SK-N-SH treated with all-trans-retinoic acid at 6 μM for 48 hours (cell line): ENCODE results near the gene ADGRG4.
"Not testable (repeated sequence)": the region's sequence is repeated elsewhere in the genome, so short reads cannot be mapped to it uniquely, and the experiment has no call there.

Experiments
- ATAC-seq: fragments of 200-7000 bp; cut with Tn5 transposase; 3 replicates; pipeline ENCODE4 v1.9.1; 2020; ENCODE audit warnings: mild to moderate bottlenecking, moderate library complexity
- ARNTL ChIP-seq: fragments of 450-650 bp; formaldehyde crosslinking; IDR thresholded peaks from 2 replicates; pipeline ENCODE4 v1.5.0; 2020; ENCODE audit warnings: low read depth, mild to moderate bottlenecking, moderate library complexity, borderline replicate concordance
- BACH2 ChIP-seq: fragments of 250-450 bp; sonication (Bioruptor Pico); IDR thresholded peaks from 2 replicates; pipeline ENCODE4 v1.9.0; 2021; ENCODE audit warnings: mild to moderate bottlenecking, borderline replicate concordance
- CSDC2 ChIP-seq: fragments of 250-450 bp; sonication (Bioruptor Pico); IDR thresholded peaks from 2 replicates; pipeline ENCODE4 v1.5.0; 2020; ENCODE audit warnings: mild to moderate bottlenecking, moderate library complexity
- ESRRG ChIP-seq: fragments of 250-450 bp; sonication (Bioruptor Pico); IDR thresholded peaks from 2 replicates; pipeline ENCODE4 v1.6.1; 2021; ENCODE audit warnings: mild to moderate bottlenecking
- GLIS3 ChIP-seq: fragments of 250-450 bp; sonication (Bioruptor Pico); IDR thresholded peaks from 2 replicates; pipeline ENCODE4 v1.5.0; 2020; ENCODE audit warnings: mild to moderate bottlenecking, moderate library complexity
- ISL1 ChIP-seq: fragments of 250-450 bp; sonication (Bioruptor Pico); IDR thresholded peaks from 2 replicates; pipeline ENCODE4 v2.1.2; 2022; ENCODE audit warnings: mild to moderate bottlenecking, moderate library complexity
- OSR1 ChIP-seq: fragments of 250-450 bp; sonication (Bioruptor Pico); IDR thresholded peaks from 2 replicates; pipeline ENCODE4 v1.8.0; 2022; ENCODE audit warnings: moderate library complexity, mild to moderate bottlenecking, inconsistent platforms
- PPARA ChIP-seq: fragments of 250-450 bp; sonication (Bioruptor Pico); IDR thresholded peaks from 2 replicates; pipeline ENCODE4 v1.5.0; 2020; ENCODE audit warnings: mild to moderate bottlenecking, borderline replicate concordance
- RARB ChIP-seq: fragments of 250-450 bp; sonication (Bioruptor Pico); IDR thresholded peaks from 2 replicates; pipeline ENCODE4 v1.8.0; 2021; ENCODE audit warnings: mild to moderate bottlenecking, moderate library complexity
- SNAI2 ChIP-seq: fragments of 250-450 bp; sonication (Bioruptor Pico); IDR thresholded peaks from 2 replicates; pipeline ENCODE4 v1.5.0; 2020; ENCODE audit warnings: mild to moderate bottlenecking, moderate library complexity
- TCF4 ChIP-seq: fragments of 250-450 bp; sonication (Bioruptor Pico); IDR thresholded peaks from 2 replicates; pipeline ENCODE4 v1.8.0; 2021; ENCODE audit warnings: mild to moderate bottlenecking, moderate library complexity, borderline replicate concordance
- TOX ChIP-seq: fragments of 250-450 bp; sonication (Bioruptor Pico); IDR thresholded peaks from 2 replicates; pipeline ENCODE4 v1.8.0; 2021; ENCODE audit warnings: mild to moderate bottlenecking, moderate library complexity, borderline replicate concordance
- ZC3H10 ChIP-seq: fragments of 250-450 bp; sonication (Bioruptor Pico); IDR thresholded peaks from 2 replicates; pipeline ENCODE4 v1.5.1; 2021; ENCODE audit warnings: mild to moderate bottlenecking, moderate library complexity
- ZFP3 ChIP-seq: fragments of 250-450 bp; sonication (Bioruptor Pico); IDR thresholded peaks from 2 replicates; pipeline ENCODE4 v1.5.0; 2020; ENCODE audit warnings: mild to moderate bottlenecking, moderate library complexity
- ZNF565 ChIP-seq: fragments of 450-650 bp; formaldehyde crosslinking; conservative IDR thresholded peaks from 2 replicates; pipeline ENCODE4 v1.5.0; 2020; ENCODE audit warnings: low read depth, mild to moderate bottlenecking, moderate library complexity
- TF ChIP-seq, protein P1 (sequence below): fragments of 250-450 bp; sonication (Bioruptor Pico); IDR thresholded peaks from 2 replicates; pipeline ENCODE4 v1.8.0; 2020; ENCODE audit warnings: mild to moderate bottlenecking, moderate library complexity, borderline replicate concordance
- TF ChIP-seq, protein P2 (sequence below): fragments of 250-450 bp; sonication (Bioruptor Pico); IDR thresholded peaks from 2 replicates; pipeline ENCODE4 v1.5.0; 2020; ENCODE audit warnings: mild to moderate bottlenecking, moderate library complexity
- TF ChIP-seq, protein P3 (sequence below): fragments of 250-450 bp; sonication (Bioruptor Pico); IDR thresholded peaks from 2 replicates; pipeline ENCODE4 v1.5.1; 2020; ENCODE audit warnings: low read depth, mild to moderate bottlenecking, moderate library complexity
- TF ChIP-seq, protein P4 (sequence below): fragments of 250-450 bp; sonication (Bioruptor Pico); IDR thresholded peaks from 2 replicates; pipeline ENCODE4 v1.5.1; 2021; ENCODE audit warnings: mild to moderate bottlenecking, moderate library complexity
- TF ChIP-seq, protein P5 (sequence below): fragments of 250-450 bp; sonication (Bioruptor Pico); IDR thresholded peaks from 2 replicates; pipeline ENCODE4 v1.8.0; 2021; ENCODE audit warnings: low read depth, mild to moderate bottlenecking, moderate library complexity, borderline replicate concordance

Gene ADGRG4

DNA sequence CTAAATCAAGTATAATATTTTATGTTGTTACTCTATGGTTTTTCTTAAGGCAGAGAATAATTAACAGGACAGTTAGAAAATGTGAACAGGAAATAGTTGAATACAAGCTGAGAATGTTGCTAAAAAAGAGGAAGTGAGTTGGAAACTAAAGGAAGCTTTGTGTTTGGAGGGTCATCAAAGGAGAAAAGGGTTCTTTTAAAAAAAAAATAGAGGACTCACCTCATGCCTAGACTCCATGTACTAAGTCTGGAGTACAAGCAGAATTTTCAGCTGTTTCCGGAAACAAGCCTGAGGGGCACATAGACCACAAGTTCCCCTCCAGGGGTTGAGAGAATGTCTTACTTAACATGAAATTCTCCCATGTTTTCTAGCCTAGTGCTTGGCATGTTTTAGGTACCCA is 29.5 kb upstream of the ADGRG4 start:
- ATAC-seq, result no peak
- TF ChIP-seq, protein P1, sequence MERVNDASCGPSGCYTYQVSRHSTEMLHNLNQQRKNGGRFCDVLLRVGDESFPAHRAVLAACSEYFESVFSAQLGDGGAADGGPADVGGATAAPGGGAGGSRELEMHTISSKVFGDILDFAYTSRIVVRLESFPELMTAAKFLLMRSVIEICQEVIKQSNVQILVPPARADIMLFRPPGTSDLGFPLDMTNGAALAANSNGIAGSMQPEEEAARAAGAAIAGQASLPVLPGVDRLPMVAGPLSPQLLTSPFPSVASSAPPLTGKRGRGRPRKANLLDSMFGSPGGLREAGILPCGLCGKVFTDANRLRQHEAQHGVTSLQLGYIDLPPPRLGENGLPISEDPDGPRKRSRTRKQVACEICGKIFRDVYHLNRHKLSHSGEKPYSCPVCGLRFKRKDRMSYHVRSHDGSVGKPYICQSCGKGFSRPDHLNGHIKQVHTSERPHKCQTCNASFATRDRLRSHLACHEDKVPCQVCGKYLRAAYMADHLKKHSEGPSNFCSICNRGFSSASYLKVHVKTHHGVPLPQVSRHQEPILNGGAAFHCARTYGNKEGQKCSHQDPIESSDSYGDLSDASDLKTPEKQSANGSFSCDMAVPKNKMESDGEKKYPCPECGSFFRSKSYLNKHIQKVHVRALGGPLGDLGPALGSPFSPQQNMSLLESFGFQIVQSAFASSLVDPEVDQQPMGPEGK, result no peak
- TF ChIP-seq ZFP3 (CRISPR knock-in tag) (no peak), TCF4 (no peak), OSR1 (CRISPR knock-in tag) (no peak), ZNF565 (CRISPR knock-in tag) (no peak)
- TF ChIP-seq, protein P2, sequence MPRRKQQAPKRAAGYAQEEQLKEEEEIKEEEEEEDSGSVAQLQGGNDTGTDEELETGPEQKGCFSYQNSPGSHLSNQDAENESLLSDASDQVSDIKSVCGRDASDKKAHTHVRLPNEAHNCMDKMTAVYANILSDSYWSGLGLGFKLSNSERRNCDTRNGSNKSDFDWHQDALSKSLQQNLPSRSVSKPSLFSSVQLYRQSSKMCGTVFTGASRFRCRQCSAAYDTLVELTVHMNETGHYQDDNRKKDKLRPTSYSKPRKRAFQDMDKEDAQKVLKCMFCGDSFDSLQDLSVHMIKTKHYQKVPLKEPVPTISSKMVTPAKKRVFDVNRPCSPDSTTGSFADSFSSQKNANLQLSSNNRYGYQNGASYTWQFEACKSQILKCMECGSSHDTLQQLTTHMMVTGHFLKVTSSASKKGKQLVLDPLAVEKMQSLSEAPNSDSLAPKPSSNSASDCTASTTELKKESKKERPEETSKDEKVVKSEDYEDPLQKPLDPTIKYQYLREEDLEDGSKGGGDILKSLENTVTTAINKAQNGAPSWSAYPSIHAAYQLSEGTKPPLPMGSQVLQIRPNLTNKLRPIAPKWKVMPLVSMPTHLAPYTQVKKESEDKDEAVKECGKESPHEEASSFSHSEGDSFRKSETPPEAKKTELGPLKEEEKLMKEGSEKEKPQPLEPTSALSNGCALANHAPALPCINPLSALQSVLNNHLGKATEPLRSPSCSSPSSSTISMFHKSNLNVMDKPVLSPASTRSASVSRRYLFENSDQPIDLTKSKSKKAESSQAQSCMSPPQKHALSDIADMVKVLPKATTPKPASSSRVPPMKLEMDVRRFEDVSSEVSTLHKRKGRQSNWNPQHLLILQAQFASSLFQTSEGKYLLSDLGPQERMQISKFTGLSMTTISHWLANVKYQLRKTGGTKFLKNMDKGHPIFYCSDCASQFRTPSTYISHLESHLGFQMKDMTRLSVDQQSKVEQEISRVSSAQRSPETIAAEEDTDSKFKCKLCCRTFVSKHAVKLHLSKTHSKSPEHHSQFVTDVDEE (CRISPR knock-in tag), result no peak

DNA sequence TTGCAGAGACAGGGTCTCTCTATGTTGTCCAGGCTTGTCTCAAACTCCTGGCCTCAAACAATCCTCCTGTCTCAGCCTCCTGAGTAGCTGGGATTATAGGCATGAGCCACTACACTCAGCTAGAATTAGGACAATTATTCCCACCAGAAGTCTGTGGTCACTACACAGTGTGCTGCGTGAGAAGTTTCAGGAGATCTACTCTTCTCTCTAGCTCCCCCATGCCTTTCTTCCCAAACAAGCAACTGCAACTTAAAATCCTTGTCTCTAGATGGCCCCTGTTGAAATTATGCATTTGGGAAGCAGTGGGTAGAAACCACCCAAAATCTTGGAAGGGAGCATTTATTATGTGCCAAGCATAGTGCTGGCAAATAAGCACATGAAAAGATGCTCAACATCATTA is 28.4 kb upstream of the ADGRG4 start:
- peak; percentile 49; the same call in 2 of the 3 replicates for ATAC-seq
- TF ChIP-seq ISL1 (no peak), RARB (CRISPR knock-in tag) (no peak), ZNF565 (CRISPR knock-in tag) (no peak)

DNA sequence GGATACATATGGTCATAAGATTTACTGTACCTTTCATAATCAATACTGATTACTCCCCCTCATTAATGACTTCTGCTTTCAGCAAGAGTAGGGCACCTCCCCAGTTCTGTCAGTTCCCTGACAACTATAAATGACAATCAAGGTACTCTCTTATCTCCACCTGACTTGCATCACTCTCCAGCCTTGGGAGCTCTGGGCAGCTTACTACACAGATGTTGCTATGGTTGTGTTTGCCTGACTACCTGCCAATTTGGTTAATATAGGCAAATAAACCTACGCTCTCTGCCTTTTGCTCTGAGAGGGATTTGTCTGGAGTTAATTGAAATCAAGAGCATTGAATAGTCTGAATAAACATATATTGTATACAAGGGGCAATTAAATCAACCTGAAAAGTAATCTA is 26.8 kb upstream of the ADGRG4 start:
- no peak for TF ChIP-seq ZNF565 (CRISPR knock-in tag)
- TF ChIP-seq ARNTL (CRISPR knock-in tag), result no peak
- ATAC-seq, result no peak

DNA sequence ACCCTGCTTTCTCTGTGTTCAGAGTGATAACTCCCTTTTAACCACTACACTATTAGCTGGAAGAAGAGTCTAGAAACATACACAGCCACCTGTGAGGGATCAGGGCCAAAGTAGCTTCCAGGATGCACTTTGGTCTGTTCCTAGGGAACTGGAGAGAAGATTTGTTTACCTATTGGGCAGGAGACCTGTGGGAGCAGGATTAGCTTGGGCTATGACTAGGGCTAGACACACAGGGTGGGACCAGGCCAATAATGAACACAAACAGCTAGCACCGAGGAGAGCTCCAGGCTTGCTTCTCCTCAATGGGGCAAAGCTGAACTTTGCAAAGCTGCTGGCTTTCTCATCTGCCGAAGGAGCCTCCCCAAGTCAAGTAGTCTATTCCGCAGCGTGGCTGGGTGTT is 25.2 kb upstream of the ADGRG4 start:
- ATAC-seq, result no peak
- TF ChIP-seq TOX (CRISPR knock-in tag) (no peak), ARNTL (CRISPR knock-in tag) (no peak), ZFP3 (CRISPR knock-in tag) (no peak), GLIS3 (no peak), SNAI2 (no peak), RARB (CRISPR knock-in tag) (no peak), ISL1 (no peak), BACH2 (no peak), PPARA (CRISPR knock-in tag) (no peak), CSDC2 (CRISPR knock-in tag) (no peak), ZC3H10 (CRISPR knock-in tag) (no peak), ESRRG (no peak)
- TF ChIP-seq, protein P3, sequence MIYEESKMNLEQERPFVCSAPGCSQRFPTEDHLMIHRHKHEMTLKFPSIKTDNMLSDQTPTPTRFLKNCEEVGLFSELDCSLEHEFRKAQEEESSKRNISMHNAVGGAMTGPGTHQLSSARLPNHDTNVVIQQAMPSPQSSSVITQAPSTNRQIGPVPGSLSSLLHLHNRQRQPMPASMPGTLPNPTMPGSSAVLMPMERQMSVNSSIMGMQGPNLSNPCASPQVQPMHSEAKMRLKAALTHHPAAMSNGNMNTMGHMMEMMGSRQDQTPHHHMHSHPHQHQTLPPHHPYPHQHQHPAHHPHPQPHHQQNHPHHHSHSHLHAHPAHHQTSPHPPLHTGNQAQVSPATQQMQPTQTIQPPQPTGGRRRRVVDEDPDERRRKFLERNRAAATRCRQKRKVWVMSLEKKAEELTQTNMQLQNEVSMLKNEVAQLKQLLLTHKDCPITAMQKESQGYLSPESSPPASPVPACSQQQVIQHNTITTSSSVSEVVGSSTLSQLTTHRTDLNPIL (CRISPR knock-in tag), result no peak
- TF ChIP-seq, protein P4, sequence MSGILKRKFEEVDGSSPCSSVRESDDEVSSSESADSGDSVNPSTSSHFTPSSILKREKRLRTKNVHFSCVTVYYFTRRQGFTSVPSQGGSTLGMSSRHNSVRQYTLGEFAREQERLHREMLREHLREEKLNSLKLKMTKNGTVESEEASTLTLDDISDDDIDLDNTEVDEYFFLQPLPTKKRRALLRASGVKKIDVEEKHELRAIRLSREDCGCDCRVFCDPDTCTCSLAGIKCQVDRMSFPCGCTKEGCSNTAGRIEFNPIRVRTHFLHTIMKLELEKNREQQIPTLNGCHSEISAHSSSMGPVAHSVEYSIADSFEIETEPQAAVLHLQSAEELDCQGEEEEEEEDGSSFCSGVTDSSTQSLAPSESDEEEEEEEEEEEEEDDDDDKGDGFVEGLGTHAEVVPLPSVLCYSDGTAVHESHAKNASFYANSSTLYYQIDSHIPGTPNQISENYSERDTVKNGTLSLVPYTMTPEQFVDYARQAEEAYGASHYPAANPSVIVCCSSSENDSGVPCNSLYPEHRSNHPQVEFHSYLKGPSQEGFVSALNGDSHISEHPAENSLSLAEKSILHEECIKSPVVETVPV (CRISPR knock-in tag), result no peak
- TF ChIP-seq, protein P5, sequence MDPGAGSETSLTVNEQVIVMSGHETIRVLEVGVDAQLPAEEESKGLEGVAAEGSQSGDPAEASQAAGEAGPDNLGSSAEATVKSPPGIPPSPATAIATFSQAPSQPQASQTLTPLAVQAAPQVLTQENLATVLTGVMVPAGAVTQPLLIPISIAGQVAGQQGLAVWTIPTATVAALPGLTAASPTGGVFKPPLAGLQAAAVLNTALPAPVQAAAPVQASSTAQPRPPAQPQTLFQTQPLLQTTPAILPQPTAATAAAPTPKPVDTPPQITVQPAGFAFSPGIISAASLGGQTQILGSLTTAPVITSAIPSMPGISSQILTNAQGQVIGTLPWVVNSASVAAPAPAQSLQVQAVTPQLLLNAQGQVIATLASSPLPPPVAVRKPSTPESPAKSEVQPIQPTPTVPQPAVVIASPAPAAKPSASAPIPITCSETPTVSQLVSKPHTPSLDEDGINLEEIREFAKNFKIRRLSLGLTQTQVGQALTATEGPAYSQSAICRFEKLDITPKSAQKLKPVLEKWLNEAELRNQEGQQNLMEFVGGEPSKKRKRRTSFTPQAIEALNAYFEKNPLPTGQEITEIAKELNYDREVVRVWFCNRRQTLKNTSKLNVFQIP, result no peak

DNA sequence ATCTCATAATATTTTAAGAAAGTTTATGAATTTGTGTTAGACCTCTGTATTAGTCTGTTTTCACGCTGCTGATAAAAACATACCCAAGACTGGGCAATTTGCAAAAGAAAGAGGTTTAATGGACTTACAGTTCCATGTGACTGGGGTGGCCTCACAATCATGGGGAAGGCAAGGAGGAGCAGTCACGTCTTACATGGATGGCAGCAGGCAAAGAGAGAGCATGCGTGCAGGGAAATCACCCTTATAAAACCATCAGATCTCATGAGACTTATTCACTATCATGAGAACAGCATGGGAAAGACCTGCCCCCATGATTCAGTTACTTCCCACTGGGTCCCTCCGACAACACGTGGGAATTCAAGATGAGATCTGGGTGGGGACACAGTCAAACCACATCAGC is 14.4 kb upstream of the ADGRG4 start:
- not testable (repeated sequence) for ATAC-seq
